ENCODE measurements around the gene GRIA4.

Gene GRIA4

DNA sequence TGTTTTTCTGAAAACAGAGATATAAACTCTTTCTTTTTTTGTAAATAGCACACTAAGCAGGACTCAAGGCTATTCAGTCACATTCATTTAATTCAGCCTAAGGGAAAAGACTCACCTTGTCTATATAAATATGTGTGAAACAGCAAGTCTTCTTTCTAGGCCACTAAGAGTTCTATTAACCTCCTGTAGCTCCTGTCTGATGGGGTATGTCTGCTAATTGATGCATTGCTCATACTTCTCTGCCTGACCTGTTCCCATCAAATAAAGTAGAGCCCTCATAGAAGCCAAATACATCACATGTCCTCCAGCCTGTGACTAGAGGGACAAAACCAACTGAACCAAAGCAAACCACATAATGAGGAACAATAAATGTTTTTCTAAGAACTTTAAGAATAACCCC is 344.0 kb downstream of the GRIA4 start:
- no peaks in the 10 kb centered on the region for H3K27me3 ChIP-seq (replicated peaks)
- TF ChIP-seq CTCF (IDR thresholded peaks at IDR 0.05; ENCODE audit: low read depth, low read length, missing control alignments), result no peak
- no peak overlapping the region for H3K27ac ChIP-seq
- DNase-seq, result no peak
- no peaks in the 10 kb centered on the region for H3K36me3 ChIP-seq (replicated peaks)
- in situ Hi-C loops (cut with HindIII; ENCODE audit: low pct_ligation_motif_present, low sequenced_read_pairs), result no loop called here
- H3K4me3 ChIP-seq (ENCODE audit: low read depth, low read length), result no peak overlapping the region

GRCh38 chr11:105960252-105961245 is 350.7 kb downstream of the GRIA4 start:
- in situ Hi-C loops (cut with HindIII; ENCODE audit: low pct_ligation_motif_present, low sequenced_read_pairs), result no loop called here
- H3K4me3 ChIP-seq (ENCODE audit: low read depth, low read length), result no peak overlapping the region
- no peak for DNase-seq
- H3K36me3 ChIP-seq (replicated peaks), result no peaks in the 10 kb centered on the region
- TF ChIP-seq CTCF (IDR thresholded peaks at IDR 0.05; ENCODE audit: low read depth, low read length, missing control alignments), result no peak
- H3K27ac ChIP-seq, result no peak overlapping the region
- no peaks in the 10 kb centered on the region for H3K27me3 ChIP-seq (replicated peaks)

GRCh38 chr11:105968021-105968697 is 358.3 kb downstream of the GRIA4 start:
- peak; percentile 3 for DNase-seq
- in situ Hi-C loops (cut with HindIII; ENCODE audit: low pct_ligation_motif_present, low sequenced_read_pairs), result no loop called here
- Histone ChIP-seq H3K4me3 (ENCODE audit: low read depth, low read length) (no peak overlapping the region), H3K27ac (no peak overlapping the region), H3K36me3 (replicated peaks) (no peaks in the 10 kb centered on the region), H3K27me3 (replicated peaks) (no peaks in the 10 kb centered on the region)
- TF ChIP-seq CTCF (IDR thresholded peaks at IDR 0.05; ENCODE audit: low read depth, low read length, missing control alignments), result no peak

DNA sequence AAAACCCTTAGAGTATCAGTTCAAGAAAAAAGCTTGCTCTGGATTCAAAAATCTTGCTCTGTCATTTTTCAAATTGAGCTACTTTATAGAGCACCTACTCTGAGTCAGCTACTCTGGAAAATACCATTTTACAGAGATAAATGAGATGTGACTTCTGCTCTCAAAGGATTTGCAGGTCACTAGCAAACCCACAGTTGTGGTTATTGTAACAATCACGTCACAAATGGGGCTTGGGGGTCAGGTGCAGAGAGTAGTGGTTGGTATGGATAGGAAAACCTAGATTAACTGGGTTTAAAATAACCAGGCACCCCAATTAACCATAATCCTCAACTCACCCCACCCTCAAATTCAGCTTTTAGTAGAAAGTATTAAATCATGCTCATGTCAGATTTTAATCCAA is 359.9 kb downstream of the GRIA4 start:
- no peak overlapping the region for H3K27ac ChIP-seq
- H3K27me3 ChIP-seq (replicated peaks), result no peaks in the 10 kb centered on the region
- no peaks in the 10 kb centered on the region for H3K36me3 ChIP-seq (replicated peaks)
- TF ChIP-seq CTCF (IDR thresholded peaks at IDR 0.05; ENCODE audit: low read depth, low read length, missing control alignments), result no peak
- in situ Hi-C loops (cut with HindIII; ENCODE audit: low pct_ligation_motif_present, low sequenced_read_pairs), result no loop called here
- DNase-seq, result no peak
- no peak overlapping the region for H3K4me3 ChIP-seq (ENCODE audit: low read depth, low read length)

DNA sequence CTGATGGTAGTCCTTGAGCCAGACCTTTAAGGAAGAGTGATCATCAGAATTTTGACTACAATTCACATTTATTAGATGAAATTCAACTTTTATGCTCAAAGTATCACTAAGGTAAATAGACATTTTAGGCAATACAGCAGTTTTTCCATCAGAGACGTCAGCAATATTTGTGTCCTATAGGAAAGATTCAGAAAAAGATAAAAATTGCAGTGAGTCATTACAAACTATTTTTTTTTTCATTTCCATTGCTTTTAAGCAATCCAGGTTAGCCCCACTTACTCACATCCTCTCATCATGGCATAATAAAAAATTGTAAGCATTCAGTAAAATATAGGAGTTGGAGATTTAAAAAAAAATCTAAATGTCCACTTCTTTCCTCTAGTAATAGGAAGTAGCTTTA is 365.3 kb downstream of the GRIA4 start:
- H3K36me3 ChIP-seq (replicated peaks), result no peaks in the 10 kb centered on the region
- TF ChIP-seq CTCF (IDR thresholded peaks at IDR 0.05; ENCODE audit: low read depth, low read length, missing control alignments), result no peak
- in situ Hi-C loops (cut with HindIII; ENCODE audit: low pct_ligation_motif_present, low sequenced_read_pairs), result no loop called here
- H3K27ac ChIP-seq, result no peak overlapping the region
- no peak for DNase-seq
- H3K4me3 ChIP-seq (ENCODE audit: low read depth, low read length), result no peak overlapping the region
- no peaks in the 10 kb centered on the region for H3K27me3 ChIP-seq (replicated peaks)
